H9 (cell line): ENCODE data around the gene RELCH. TPM values are rescaled to one million over a fixed set of nuclear protein-coding genes. Genes with fewer than 3 reads are reported as not detected.

ENCODE experiments used
- DNase-seq: peaks from one replicate; pipeline ENCODE4 v3.0.0-alpha.2; 2017
- H2AFZ ChIP-seq: one replicate; pipeline ENCODE4 v1.6.1; 2013; ENCODE audit warnings: mild to moderate bottlenecking, low read length, control low read depth, moderate library complexity
- H2AK5ac ChIP-seq: 2 replicates; pipeline ENCODE4 v1.6.1; 2013; ENCODE audit warnings: low read length, control low read depth, mixed read lengths; ENCODE audit not compliant: insufficient read length
- H2BK120ac ChIP-seq: one replicate; pipeline ENCODE4 v1.6.1; 2013; ENCODE audit warnings: low read depth, mild to moderate bottlenecking, low read length, control low read depth, inconsistent platforms; ENCODE audit not compliant: poor library complexity, severe bottlenecking
- H2BK12ac ChIP-seq: 2 replicates; pipeline ENCODE4 v1.6.1; 2013; ENCODE audit warnings: low read length, control low read depth, mixed read lengths, low read depth; ENCODE audit not compliant: insufficient read length
- H2BK15ac ChIP-seq: 2 replicates; pipeline ENCODE4 v1.6.1; 2013; ENCODE audit warnings: low read depth, low read length, control low read depth
- H2BK20ac ChIP-seq: one replicate; pipeline ENCODE4 v1.6.1; 2013; ENCODE audit warnings: low read depth, mild to moderate bottlenecking, low read length, control low read depth, inconsistent platforms; ENCODE audit not compliant: poor library complexity, severe bottlenecking
- H2BK5ac ChIP-seq: 2 replicates; pipeline ENCODE4 v1.6.1; 2013; ENCODE audit warnings: low read length, control low read depth, mixed read lengths; ENCODE audit not compliant: insufficient read length
- H3K14ac ChIP-seq: 2 replicates; pipeline ENCODE4 v1.6.1; 2013; ENCODE audit warnings: low read length, control low read depth; ENCODE audit not compliant: insufficient read depth
- H3K18ac ChIP-seq: 2 replicates; pipeline ENCODE4 v1.6.1; 2013; ENCODE audit warnings: low read depth, mild to moderate bottlenecking, mixed read lengths, low read length, control low read depth; ENCODE audit not compliant: insufficient read length
- H3K23ac ChIP-seq: 2 replicates; pipeline ENCODE4 v1.6.1; 2013; ENCODE audit warnings: low read length, control low read depth, mixed read lengths, low read depth; ENCODE audit not compliant: insufficient read length
- H3K23me2 ChIP-seq: 2 replicates; pipeline ENCODE4 v1.6.1; 2013; ENCODE audit warnings: low read depth, mild to moderate bottlenecking, mixed read lengths, low read length, control low read depth; ENCODE audit not compliant: insufficient read length, poor library complexity, severe bottlenecking
- H3K27ac ChIP-seq: 2 replicates; pipeline ENCODE4 v1.5.1; 2013; ENCODE audit warnings: low read length, control low read depth, mixed read lengths, low read depth; ENCODE audit not compliant: insufficient read length
- H3K27me3 ChIP-seq: 2 replicates; pipeline ENCODE4 v1.6.1; 2013; ENCODE audit warnings: low read length, control low read depth, inconsistent platforms; ENCODE audit not compliant: insufficient read depth
- H3K4ac ChIP-seq: 2 replicates; pipeline ENCODE4 v1.6.1; 2013; ENCODE audit warnings: low read depth, mild to moderate bottlenecking, control low read depth, inconsistent platforms, low read length, moderate library complexity
- H3K4me1 ChIP-seq: 2 replicates; pipeline ENCODE4 v1.6.1; 2013; ENCODE audit warnings: low read length, control low read depth, inconsistent platforms; ENCODE audit not compliant: insufficient read depth
- H3K4me2 ChIP-seq: 2 replicates; pipeline ENCODE4 v1.6.1; 2013; ENCODE audit warnings: low read length, control low read depth, mixed read lengths; ENCODE audit not compliant: insufficient read length, insufficient read depth
- H3K56ac ChIP-seq: 2 replicates; pipeline ENCODE4 v1.6.1; 2013; ENCODE audit warnings: low read depth, mild to moderate bottlenecking, mixed read lengths, low read length, control low read depth; ENCODE audit not compliant: insufficient read length
- H3K79me1 ChIP-seq: 2 replicates; pipeline ENCODE4 v1.6.1; 2013; ENCODE audit warnings: low read depth, mild to moderate bottlenecking, moderate library complexity, low read length, control low read depth, inconsistent platforms; ENCODE audit not compliant: insufficient read depth, poor library complexity, severe bottlenecking
- H3K79me2 ChIP-seq: 2 replicates; pipeline ENCODE4 v1.6.1; 2013; ENCODE audit warnings: low read length, control low read depth, inconsistent platforms; ENCODE audit not compliant: insufficient read depth
- H3K9ac ChIP-seq: 2 replicates; pipeline ENCODE4 v1.6.1; 2013; ENCODE audit warnings: low read length, control low read depth, mixed read lengths; ENCODE audit not compliant: insufficient read length; ENCODE audit errors: extremely low read depth
- H3K9me3 ChIP-seq: one replicate; pipeline ENCODE4 v1.6.1; 2013; ENCODE audit warnings: low read depth, low read length, inconsistent platforms; ENCODE audit not compliant: control insufficient read depth
- H3T11ph ChIP-seq: one replicate; pipeline ENCODE4 v1.6.1; 2013; ENCODE audit warnings: mild to moderate bottlenecking, low read length, control low read depth, inconsistent platforms
- H4K20me1 ChIP-seq: one replicate; pipeline ENCODE4 v1.6.1; 2013; ENCODE audit not compliant: control insufficient read depth, insufficient read length, insufficient read depth
- H4K5ac ChIP-seq: 2 replicates; pipeline ENCODE4 v1.6.1; 2013; ENCODE audit warnings: low read depth, mild to moderate bottlenecking, mixed read lengths, low read length, control low read depth; ENCODE audit not compliant: insufficient read length
- H4K8ac ChIP-seq: replicated peaks from 2 replicates; pipeline ENCODE4 v1.6.1; 2013; ENCODE audit warnings: low read length, control low read depth, mixed read lengths, low read depth; ENCODE audit not compliant: insufficient read length
- H4K91ac ChIP-seq: 2 replicates; pipeline ENCODE4 v1.6.1; 2013; ENCODE audit warnings: low read depth, mild to moderate bottlenecking, moderate library complexity, mixed read lengths, low read length, control low read depth; ENCODE audit not compliant: insufficient read length
- H3K27ac Mint-ChIP-seq, 3 experiments: 2 replicates in 2 of 3; 3 replicates in 1 of 3; pipeline ENCODE4 v1.8.0; 2020 to 2021; ENCODE audit warnings: mixed read lengths in 3 of 3, mild to moderate bottlenecking in 1 of 3, moderate library complexity in 1 of 3
- H3K27me3 Mint-ChIP-seq: 2 replicates; pipeline ENCODE4 v1.8.0; 2021; ENCODE audit warnings: low read depth, mild to moderate bottlenecking, moderate library complexity, mixed read lengths
- H3K36me3 Mint-ChIP-seq, 3 experiments: 2 replicates in 2 of 3; 3 replicates in 1 of 3; pipeline ENCODE4 v1.8.0; 2020 to 2021; ENCODE audit warnings: low read depth in 3 of 3, mixed read lengths in 3 of 3; ENCODE audit not compliant: insufficient read depth in 1 of 3
- H3K4me1 Mint-ChIP-seq, 2 experiments: 2 replicates each; pipeline ENCODE4 v1.8.0; 2020; ENCODE audit warnings: mixed read lengths in 2 of 2
- H3K4me3 Mint-ChIP-seq, 2 experiments: 2 replicates in 1 of 2; 3 replicates in 1 of 2; pipeline ENCODE4 v1.8.0; 2020 to 2021; ENCODE audit warnings: mild to moderate bottlenecking in 2 of 2, mixed read lengths in 2 of 2, moderate library complexity in 1 of 2
- H3K9me3 Mint-ChIP-seq, 2 experiments: 2 replicates in 1 of 2; 3 replicates in 1 of 2; pipeline ENCODE4 v1.8.0; 2020; ENCODE audit warnings: mild to moderate bottlenecking in 2 of 2, mixed read lengths in 2 of 2, moderate library complexity in 1 of 2
- WGBS: extraction: QIAGEN DNeasy Blood & Tissue Kit; methylation state at CpG from one replicate; pipeline ENCODE4 v1.1.7; 2013; ENCODE audit warnings: missing lambda C conversion rate, low lambda C conversion rate, mixed read lengths; ENCODE audit not compliant: insufficient read length; ENCODE audit errors: extremely low coverage; 5-methylcytosine and 5-hydroxymethylcytosine counted together
- total RNA-seq: library from RNA; stranded (reverse); gene quantifications from 2 replicates; pipeline ENCODE4 v1.2.1, GENCODE V29; 2021
- TF ChIP-seq, protein P1 (sequence below): fragments of 200-600 bp; sonication (generic); conservative IDR thresholded peaks from 3 replicates; pipeline ENCODE4 v1.8.0; 2021; ENCODE audit warnings: antibody characterized with exemption, mild to moderate bottlenecking

The RELCH gene
- total RNA-seq, 1 experiment from 2014 or later = 32.3 TPM

DNA sequence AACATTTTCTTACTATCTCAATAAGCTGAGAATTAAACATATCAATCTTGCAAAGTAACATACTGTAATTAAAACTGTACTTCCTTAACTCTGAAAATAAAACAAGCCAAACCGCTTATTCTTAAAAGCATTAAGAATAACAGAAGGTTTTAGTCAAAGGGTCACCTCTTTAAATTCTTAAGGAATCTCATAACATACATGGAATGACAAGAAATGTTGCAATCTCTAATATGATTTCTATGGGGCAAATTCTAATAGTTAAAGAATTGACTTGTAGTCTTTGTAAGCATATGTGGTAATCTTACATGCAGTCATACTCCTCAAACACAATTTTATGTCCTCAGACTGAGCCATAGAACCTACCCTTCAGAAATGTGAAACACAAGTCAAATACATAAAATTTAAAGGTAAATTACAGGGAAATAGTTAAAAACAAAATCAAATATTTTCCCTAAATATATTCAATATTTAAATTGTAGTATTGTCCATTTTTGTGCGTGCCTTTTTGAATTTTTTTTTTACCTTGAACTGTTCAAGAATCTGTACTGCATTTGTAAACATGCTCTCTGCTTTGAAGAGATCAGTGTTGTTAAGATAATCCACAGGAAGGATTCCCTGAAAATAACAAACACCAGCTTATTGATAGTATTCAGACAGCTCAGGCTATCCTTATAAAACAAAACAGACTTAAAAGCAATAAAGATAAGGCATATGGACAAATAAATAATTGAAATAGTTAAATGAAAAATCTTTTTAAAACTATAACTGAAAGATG lies 48.4 kb upstream of the RELCH start:
- H3K9me3 Mint-ChIP-seq = no peaks in the 10 kb centered on the region
- Histone ChIP-seq H2AFZ (no peak overlapping the region), H4K5ac (no peak overlapping the region), H3K9me3 (no peaks in the 10 kb centered on the region), H3K79me1 (no peaks in the 10 kb centered on the region), H3K4me2 (no peak overlapping the region), H3K18ac (no peak overlapping the region), H4K91ac (no peak overlapping the region), H3K23ac (no peak overlapping the region), H3K27ac (no peak overlapping the region), H3K23me2 (no peaks in the 10 kb centered on the region), H3K14ac (no peak overlapping the region), H2BK120ac (no peak overlapping the region), H3K56ac (no peak overlapping the region), H2AK5ac (no peak overlapping the region), H3K9ac (no peak overlapping the region), H3K4ac (no peak overlapping the region), H4K20me1 (no peaks in the 10 kb centered on the region), H3K27me3 (no peaks in the 10 kb centered on the region), H3T11ph (no peak overlapping the region), H4K8ac (no peak overlapping the region), H2BK5ac (no peak overlapping the region), H3K4me1 (no peaks in the 10 kb centered on the region), H2BK20ac (no peak overlapping the region), H2BK15ac (no peak overlapping the region), H2BK12ac (no peak overlapping the region), H3K79me2 (no peaks in the 10 kb centered on the region)
- H3K27me3 Mint-ChIP-seq = no peaks in the 10 kb centered on the region
- no peak for DNase-seq
- peaks cover 0 to 10% (median 0%) of the 10 kb centered on the region in 3 experiments; a peak in 2 of 7 replicates for H3K36me3 Mint-ChIP-seq
- no peaks in the 10 kb centered on the region; a peak in 1 of 4 replicates for H3K4me1 Mint-ChIP-seq
- no peak overlapping the region for H3K4me3 Mint-ChIP-seq
- no peak overlapping the region for H3K27ac Mint-ChIP-seq
- TF ChIP-seq, protein P1, sequence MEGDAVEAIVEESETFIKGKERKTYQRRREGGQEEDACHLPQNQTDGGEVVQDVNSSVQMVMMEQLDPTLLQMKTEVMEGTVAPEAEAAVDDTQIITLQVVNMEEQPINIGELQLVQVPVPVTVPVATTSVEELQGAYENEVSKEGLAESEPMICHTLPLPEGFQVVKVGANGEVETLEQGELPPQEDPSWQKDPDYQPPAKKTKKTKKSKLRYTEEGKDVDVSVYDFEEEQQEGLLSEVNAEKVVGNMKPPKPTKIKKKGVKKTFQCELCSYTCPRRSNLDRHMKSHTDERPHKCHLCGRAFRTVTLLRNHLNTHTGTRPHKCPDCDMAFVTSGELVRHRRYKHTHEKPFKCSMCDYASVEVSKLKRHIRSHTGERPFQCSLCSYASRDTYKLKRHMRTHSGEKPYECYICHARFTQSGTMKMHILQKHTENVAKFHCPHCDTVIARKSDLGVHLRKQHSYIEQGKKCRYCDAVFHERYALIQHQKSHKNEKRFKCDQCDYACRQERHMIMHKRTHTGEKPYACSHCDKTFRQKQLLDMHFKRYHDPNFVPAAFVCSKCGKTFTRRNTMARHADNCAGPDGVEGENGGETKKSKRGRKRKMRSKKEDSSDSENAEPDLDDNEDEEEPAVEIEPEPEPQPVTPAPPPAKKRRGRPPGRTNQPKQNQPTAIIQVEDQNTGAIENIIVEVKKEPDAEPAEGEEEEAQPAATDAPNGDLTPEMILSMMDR = no peak
- WGBS = no CpG with 5 or more reads among the region's 2 CpGs
